ENCODE results near the gene GRIK1.

Gene GRIK1

DNA sequence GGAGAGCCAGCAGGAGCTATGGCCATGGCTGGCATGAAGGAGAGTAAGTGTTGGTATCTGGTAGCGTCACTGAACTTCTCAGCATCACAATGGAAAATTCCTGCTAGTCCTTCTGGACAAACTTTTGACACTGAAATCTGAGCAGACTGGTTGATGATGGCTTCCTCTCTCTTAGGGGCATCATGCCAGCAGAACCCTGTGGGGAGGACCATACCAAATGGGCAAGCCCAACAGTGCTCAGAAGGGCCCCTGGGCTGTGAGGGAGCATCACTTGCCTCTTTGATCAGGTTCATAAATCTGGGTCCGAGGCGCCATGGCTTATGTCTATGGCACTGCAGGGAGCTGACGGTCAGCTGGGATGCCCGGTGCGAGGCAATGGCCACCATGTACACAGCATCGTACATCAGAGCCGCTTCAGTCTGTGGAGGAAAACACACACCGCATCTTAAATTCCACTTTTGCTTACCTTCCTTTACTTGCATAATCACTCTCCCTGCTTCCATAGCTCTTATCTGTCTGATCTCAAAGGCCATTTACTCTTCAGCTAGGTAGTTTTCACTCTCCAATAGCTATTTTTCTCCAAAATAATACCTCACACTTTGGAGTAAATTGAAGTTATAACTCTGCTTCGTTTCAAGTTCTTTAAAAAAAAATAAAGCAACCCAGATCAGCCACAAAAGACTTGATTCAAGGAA lies 297.1 kb downstream of the GRIK1 start:
- no peak for DNase-seq (ENCODE audit: low spot score)

DNA sequence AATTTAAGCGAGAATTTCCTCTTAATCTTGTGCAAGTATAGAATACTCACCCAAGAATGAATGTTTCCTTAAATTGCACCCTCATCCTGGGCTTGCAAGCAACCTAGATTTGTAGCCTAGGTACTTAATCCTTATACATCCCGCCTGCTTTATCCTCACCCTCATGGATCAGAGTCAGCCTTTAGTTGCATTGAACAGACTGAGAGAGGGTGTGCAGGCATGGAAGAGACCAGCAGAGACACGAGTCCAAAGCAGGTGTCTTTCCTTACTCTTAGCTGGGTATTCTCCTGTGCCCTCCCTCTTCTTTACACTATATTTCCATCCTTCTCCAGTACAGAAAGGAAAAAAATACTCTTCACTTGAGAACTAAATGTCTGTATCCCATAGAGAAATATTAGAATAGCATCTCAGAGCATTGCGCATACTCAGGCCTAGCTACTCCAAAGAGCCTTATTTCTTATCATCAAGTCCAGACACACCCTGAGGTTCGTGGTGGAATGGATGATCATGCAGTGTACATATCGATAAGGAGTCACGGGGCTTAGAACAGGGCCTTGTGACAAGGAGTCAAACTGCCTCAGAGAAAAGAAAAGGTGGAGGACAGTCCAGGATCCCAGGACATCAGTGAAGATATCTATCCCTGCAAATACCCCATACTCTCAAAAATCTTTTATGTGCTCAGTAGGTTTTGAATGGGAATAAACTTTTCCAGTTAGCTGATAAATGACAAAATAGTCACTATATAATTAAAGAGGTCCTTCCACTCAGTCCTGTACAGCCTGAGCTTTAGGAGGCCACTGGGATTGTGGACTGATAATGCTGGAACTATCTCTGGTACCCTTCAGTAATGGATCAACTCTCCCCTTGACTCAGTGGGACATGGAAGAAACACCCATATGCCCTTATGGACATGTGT lies 297.9 kb downstream of the GRIK1 start:
- no peak for DNase-seq (ENCODE audit: low spot score)

DNA sequence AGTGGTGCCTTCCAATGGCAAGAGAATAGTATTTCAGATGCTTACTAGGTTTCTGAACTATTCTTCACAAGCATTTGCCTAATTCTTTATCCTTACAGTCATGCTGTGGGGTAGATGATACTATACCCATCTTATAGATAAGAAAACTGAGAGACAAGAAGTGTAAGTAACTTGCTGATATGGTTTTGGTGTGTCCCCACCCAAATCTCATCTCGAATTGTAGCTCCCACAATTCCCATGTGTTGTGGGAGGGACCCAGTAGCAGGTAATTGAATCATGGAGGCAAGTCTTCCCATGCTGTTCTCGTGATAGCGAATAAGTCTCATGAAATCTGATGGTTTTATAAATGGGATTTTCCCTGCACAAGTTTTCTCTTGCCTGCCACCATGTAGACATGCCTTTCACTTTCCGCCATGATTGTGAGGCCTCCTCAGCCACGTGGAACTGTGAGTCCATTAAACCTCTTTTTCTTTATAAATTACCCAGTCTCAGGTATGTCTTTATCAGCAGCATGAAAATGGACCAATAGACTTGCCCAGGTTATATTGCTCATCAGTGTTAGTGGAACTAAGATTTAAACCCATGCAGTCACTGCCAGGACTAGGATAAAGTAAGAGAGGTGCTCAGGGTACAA lies 298.7 kb downstream of the GRIK1 start:
- DNase-seq (ENCODE audit: low spot score) = no peak

DNA sequence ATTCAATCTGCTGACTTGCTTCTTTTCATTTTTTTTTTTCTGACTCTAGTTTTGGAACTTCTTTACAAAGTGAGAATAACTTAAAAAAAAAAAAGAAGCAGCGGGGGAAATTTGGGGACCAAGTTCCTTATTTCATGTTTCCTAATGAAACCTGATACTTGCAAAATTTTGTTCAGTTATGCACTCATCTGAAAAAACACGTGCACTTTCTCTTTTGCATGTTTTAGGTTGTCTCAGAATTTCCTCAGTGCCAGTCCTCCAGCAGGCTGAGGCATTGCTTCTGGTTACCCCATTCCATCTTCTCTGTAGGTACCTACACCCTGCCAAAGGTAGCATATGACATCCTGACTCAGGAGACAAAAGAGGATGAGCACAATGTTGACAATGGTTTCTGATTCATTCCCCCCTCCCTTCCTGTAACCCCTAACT lies 299.7 kb downstream of the GRIK1 start:
- no peak for DNase-seq (ENCODE audit: low spot score)

DNA sequence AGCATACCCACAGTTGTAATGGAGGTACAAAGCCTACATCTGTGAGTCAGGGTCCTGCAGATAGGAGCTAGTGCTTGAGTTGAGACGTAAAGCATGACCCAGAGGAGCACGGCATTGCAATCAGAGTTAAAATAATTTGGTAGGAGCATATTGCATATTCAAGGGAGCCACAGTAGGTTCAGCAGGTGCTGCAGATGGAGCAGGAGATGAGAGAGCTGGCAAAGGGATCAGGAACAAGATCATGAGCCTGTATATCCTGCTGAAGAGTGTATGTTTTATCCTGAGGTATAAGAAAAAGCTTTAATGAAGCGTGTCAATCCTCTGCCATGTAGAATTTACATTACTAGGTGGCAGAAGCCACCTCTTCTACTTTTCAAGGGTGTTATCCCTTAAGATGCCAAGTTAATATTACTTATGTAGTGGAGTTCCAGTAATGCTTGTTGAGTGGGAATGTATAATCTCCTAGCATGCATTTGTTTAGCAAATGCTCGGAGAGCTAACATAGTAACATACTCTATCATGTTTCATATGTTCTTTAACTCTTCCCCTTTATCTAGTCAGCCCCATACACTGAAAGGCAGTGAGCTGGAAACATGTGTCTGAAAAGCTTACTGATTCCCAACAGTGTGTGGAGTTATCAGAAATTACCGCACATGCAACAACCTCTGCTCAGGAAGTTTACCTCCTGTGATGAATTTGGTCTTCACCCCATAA lies 300.3 kb downstream of the GRIK1 start:
- DNase-seq (ENCODE audit: low spot score) = no peak

DNA sequence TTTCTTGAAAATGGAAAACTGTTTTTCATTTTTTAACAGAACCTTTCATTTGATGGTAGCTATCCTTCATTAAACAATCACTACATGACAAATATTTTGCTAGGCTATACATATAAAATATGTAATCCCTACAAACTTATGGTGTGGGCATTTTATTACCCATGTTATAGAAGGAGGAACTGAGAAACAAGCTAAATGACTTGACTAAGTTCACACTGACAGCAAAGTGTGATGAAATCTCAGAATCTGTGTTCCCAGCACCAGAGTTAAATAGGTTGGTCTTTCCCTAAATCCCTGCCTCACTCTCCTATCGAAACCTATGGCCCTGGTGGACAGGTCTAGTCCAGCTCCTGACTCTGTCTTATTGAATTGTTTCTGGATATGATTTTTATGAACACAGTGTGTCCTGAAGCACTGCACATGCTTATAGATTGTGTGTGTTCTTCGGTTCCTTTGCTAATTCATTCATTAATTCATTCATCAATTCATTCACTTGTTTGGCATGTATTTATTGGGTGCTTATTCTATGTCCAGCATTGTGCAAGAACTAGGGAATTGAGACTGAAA lies 301.0 kb downstream of the GRIK1 start:
- no peak for DNase-seq (ENCODE audit: low spot score)

DNA sequence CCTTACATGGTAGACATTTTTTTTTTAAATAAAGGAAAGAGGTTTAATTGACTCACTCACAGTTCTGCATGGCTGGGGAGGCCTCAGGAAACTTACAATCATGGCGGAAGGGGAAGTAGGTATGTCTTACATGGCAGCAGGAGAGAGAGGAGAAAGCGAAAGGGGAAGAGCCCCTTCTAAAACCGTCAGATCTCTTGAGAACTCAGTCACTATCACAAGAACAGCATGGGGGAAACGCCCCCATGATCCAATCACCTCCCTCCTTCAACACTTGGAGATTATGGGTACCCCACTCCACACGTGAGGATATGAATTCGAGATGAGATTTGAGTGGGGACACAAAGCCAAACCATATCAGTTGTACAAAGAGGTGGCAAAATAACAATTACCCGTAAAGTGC lies 301.7 kb downstream of the GRIK1 start:
- DNase-seq (ENCODE audit: low spot score) = no peak

DNA sequence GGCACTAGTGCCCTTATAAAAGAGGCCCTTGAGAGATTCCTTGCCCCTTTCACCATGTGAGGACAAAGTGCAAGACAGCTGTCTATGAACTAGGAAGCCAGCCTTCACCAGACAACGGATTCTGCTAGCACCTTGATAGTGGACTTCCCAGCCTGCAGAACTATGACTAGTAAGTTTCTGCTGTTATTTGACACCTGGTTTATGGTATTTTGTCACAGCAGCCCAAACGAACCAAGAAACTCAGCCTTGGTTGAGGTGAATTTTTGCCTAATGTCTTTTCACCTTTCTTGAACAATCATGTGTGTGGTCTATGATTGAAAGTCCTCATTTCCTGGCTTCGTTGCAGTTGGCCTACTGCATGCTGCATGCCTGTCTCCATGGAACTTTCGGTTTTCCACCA lies 302.2 kb downstream of the GRIK1 start:
- no peak for DNase-seq (ENCODE audit: low spot score)

DNA sequence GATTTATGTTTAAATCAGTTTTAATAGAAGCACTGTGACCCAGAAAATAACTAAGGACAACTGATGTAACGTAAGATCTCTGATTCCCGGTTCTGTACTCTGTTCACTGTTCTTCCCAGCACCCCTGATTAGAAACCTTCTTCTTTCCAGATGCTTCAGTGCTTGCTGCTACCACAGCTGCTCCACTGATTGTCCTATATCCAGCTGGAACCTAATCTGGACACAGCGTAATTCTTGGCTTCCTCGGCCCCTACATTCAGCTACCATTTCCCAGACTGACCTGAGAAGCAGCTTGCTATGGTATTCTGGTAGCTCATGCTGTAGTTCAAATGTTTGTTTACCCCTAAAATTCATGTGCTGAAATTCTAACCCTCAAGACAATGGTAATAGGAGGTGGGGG lies 302.7 kb downstream of the GRIK1 start:
- DNase-seq (ENCODE audit: low spot score) = no peak

DNA sequence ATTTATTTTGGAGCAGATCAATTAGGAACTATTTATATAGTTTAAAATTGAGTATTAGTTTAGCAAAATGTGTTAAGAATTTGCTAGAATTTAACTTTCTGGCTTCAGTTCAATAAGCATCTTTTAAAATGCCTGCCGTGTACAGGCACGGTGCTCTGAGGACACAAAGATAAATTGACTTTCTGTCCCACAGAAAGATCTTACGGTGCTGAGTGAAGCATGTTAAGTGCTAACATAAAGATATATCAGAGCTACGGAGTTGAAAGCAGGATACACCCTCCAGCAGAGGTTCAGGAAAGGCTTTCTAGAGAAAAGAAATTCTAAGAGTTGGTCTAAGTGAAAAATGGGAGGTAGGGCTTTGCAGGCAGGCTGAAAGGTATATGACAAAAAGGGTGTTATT lies 305.4 kb downstream of the GRIK1 start:
- no peak for DNase-seq (ENCODE audit: low spot score)

DNA sequence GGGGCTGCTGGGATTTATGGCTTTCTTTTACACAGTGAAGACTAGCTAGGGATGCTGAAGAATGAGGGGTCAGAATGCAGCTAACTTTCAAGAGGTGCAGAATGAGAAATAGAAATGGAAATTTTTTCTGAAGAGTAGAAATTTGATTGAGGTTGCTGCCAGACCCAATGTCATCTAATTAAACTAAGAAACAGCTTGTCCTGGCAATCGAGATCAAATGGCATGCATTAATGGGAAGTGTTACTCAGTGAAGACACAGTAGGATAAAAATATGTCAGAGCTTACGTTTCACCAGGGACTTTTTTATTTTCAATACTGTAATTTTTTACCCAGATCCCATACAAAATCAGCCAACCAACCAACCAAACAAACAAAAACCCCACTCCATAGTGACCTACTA lies 306.0 kb downstream of the GRIK1 start:
- no peak for DNase-seq (ENCODE audit: low spot score)

DNA sequence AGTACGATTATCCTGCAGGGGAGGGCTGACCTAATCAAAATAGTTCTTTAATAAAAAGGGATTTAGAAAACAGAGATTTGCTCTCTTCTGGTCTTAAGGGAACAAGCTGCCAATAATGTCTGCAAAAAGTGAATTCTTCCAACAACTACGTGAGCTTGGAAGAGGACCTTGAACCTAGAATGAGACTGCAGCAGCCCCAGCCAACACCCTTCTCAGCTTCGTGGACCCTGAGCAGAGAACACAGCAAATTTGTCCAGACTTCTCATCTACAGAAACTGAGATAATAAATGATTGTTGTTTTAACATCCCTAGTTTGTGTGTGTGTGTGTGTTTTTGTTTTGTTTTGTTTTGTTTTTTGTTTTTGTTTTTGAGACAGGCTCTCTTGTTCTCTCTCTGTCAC lies 309.4 kb downstream of the GRIK1 start:
- DNase-seq (ENCODE audit: low spot score) = no peak

DNA sequence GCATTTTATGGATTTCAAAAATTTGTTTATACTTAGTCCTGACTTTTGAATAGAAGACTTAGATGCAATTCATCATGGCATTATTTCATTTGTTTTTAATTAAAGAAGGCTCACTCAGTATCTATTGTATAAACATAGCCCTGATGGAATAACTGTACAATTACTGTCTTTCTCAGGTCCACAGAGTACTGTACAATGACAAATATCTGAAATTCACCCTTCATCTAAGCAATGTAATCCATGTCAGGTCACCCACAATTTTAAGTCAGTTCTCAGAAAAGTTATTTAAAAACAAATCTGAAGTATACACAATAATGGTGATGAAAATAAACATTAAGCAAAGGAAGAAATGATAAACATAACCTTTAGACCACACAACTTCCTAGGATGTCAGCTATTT lies 311.9 kb downstream of the GRIK1 start:
- DNase-seq (ENCODE audit: low spot score) = no peak

DNA sequence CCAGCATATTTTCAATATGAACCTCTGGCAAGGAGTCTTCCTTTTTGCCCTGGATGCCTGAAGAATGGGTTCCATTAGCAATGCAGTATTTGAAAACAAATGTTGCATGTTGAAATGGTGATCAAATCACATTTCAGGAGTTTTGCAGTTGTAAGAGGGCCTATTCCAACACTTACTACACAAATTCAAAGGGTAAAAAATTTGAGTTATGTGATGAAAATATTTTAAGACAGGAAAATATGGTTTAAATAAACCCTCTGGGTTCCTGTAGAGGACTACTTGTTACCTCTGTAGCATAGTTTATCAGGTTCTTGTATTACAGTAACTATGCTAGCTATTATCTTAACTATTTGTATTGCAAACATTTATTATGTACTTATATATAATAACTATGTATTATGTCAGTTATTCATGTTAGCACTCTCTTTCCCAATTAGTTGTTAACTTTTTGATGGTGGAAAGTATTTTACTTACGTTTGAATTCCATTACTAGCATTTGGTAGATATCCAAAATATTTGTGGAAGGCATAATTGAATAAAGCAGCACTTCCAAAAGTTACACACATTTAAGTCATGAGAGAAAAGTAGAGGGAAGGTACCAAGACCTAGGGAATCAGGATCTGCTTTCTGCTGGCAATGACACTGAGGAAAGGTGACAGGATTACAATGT lies 312.9 kb downstream of the GRIK1 start:
- DNase-seq (ENCODE audit: low spot score) = peak; percentile 10

DNA sequence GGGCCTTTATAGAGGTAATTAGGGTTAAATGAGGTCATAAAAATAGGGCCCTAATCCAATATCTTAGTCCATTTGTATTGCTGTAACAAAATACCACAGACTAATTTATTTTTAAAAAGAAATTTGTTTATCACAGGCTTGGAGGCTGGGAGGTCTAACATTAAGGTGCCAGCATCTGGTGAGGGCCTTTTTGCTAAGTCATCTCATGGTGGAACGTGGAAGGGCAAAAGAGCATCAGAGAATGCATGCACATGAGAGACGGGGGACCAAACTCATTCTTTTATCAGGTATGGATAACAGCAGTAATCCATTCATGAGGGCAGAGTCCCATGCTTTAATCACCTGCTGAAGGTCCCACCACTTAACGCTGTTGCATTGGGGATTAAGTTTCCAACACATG lies 313.8 kb downstream of the GRIK1 start:
- DNase-seq (ENCODE audit: low spot score) = no peak

DNA sequence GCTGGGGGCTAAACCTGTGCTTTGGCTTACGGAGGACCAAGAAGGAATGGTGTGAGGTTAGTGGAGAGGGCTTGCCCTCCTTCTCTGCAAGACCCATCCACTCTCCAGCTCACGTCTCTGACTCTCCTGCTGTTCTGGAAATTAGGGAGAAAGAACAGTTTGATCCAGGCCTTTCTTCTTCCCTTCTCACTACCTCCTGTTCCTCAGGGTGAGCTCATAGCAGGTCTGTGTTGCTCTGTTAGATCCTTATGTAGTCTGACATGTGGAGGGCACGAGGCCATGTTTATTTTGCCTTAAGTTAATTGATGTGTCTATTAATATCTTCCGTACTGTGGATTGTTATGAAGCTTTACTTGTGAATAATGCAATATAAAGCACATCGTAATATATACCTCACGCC lies 315.0 kb downstream of the GRIK1 start:
- DNase-seq (ENCODE audit: low spot score) = no peak

DNA sequence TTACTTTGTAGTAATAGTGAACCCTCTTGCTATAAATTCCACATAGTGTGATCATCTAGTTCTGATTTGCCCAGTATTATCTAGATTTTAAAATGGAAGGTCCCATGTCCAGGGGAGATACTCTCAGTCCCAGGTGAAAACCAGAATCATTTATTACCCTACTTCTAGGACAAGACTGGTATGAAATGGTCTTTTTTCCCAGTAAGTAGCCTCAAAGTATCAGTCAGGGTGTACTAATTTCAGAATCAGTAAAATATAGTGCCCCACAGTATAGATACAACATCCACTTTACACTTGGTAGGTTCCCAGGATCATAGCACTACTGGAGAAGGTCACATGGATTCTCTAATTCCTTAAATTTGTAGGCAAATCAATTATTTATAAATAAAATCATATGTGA lies 318.3 kb downstream of the GRIK1 start:
- DNase-seq (ENCODE audit: low spot score) = no peak

DNA sequence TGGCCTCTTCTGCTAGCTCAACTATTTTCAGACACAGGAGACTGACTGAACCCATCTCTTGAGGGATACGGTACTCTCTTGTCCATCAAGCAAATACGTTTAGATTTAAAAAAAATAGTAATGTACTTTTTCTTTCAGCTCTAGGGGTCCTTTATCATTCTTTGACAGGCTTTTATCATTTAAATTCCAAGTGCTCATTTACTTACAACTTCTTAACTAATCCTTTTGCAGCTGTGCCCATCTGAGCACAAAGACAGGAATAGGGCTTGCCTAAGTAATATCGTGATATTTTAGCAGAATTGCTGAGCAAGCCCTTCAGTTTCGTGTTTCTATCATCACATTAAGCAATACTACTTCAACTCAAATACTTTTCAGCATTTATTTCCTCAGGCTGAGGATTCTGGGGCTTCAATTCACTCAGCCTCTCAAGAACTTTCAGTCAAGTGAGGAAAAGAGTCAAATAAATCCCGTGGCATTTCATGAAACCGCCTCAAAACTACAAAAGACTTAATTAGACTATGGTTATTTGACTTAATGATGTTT lies 323.5 kb downstream of the GRIK1 start:
- DNase-seq (ENCODE audit: low spot score) = no peak

DNA sequence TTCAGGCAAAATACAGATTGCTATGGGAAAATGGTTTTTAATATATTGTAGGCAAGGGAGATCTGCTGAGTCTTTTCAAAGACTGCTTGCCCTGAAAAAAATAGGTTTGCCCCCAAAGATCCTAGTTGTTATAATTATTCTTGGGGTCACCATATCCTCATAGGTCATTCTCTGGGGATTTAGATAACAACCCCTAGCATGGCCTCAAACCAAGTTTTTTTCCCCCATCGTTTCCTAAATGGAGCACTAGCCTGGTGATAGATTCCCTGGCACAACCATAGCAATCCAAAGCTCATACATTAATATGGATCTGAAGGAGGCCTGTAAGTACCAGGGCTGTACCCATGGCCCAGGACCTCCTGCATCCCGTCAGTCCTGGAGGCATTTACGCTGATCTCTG lies 325.9 kb downstream of the GRIK1 start:
- no peak for DNase-seq (ENCODE audit: low spot score)

DNA sequence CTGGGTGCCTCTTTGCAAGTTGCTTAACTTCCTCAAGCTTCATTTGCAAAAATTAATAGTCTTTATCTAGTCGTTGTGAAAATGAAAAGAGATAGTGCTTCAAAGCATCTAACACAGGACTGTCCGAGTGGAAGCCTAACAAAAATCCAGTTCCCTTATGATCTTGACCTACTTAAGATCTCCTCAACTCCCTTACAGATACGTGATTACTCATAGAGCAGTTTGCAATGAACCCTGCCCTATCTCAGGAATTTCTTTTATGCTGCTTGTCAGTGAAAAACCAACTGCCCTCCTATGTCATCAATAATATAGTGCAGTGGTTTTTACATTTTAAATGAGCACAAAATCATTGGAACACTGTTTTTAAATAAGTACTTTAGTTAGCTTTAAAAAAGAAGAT lies 326.8 kb downstream of the GRIK1 start:
- no peak for DNase-seq (ENCODE audit: low spot score)

DNA sequence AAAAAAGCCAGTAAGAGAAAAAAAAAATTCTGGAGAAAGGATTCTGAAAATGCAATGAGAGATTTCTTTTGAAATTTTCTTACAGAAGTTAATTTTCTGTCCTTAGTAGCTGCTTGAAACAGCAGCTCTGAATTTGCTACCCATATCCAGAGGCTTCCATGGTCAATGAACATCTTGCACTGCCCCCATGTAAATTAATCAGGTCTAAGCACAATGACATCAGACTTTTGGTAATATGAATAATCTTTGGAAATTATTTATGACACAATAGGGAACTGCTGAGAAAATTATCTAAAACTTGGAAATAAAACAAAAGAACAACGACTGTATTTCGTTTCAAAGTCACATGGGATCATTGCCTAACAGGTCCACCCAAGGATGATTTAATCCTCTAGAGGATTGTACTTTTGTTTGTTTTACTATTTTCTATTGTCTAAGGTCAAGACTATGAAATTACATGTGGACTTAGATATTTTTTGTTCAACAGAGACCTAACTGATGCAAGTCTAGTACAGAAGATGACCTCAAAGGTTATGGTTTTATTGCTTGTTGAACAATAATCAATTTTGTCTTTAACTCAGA lies 328.9 kb downstream of the GRIK1 start:
- DNase-seq (ENCODE audit: low spot score) = no peak
